ENCODE data around the gene CFAP206.

GRCh38 chr6:87430499-87430898, 22.7 kb downstream of the CFAP206 start:
- TF ChIP-seq, protein P1, sequence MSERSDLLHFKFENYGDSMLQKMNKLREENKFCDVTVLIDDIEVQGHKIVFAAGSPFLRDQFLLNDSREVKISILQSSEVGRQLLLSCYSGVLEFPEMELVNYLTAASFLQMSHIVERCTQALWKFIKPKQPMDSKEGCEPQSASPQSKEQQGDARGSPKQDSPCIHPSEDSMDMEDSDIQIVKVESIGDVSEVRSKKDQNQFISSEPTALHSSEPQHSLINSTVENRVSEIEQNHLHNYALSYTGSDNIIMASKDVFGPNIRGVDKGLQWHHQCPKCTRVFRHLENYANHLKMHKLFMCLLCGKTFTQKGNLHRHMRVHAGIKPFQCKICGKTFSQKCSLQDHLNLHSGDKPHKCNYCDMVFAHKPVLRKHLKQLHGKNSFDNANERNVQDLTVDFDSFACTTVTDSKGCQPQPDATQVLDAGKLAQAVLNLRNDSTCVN (tag by site-specific recombination; optimal IDR thresholded peaks at IDR 0.05), result no peak
- TF ChIP-seq, protein P2, sequence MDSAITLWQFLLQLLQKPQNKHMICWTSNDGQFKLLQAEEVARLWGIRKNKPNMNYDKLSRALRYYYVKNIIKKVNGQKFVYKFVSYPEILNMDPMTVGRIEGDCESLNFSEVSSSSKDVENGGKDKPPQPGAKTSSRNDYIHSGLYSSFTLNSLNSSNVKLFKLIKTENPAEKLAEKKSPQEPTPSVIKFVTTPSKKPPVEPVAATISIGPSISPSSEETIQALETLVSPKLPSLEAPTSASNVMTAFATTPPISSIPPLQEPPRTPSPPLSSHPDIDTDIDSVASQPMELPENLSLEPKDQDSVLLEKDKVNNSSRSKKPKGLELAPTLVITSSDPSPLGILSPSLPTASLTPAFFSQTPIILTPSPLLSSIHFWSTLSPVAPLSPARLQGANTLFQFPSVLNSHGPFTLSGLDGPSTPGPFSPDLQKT (IDR thresholded peaks at IDR 0.05; ENCODE audit: borderline replicate concordance, low read depth, low read length), result no peak

All from HEK293 (cell line).